ENCODE results near the gene KCNJ9. TPM values are rescaled to one million over a fixed set of nuclear protein-coding genes. Genes with fewer than 3 reads are reported as not detected.
A peak's percentile ranks its signal among the peaks of the same experiment; 100 is the strongest.

KCNJ9 gene
- total RNA-seq, 2 donors from 2014 or later = 0.51 TPM; not detected in 1

- WGBS = 43% methylated on average over 12 of the region's 12 CpGs
- H3K4me3 ChIP-seq = peak overlapping the region; percentile 12 to 17
- DNase-seq (ENCODE audit: low spot score) = no peak
- H3K36me3 ChIP-seq = no peaks in the 10 kb centered on the region
- intact Hi-C loops (cut with DNase I) = no loop called here
- H3K9me3 ChIP-seq = no peaks in the 10 kb centered on the region
- TF ChIP-seq POLR2AphosphoS5 (IDR thresholded peaks at IDR 0.05) (no peak), POLR2A (IDR thresholded peaks at IDR 0.05) (no peak), CTCF (IDR thresholded peaks at IDR 0.05) (no peak)
- H3K4me1 ChIP-seq (replicated peaks) = no peaks in the 10 kb centered on the region
- H3K27ac ChIP-seq = peak overlapping the region; percentile 40 to 44
- no peaks in the 10 kb centered on the region for H3K27me3 ChIP-seq (replicated peaks; ENCODE audit: insufficient read depth)
These were observed 35.2 kb downstream of the KCNJ9 start for GRCh38 chr1:160116283-160117147.

GRCh38 chr1:160117300-160117699 is 36.0 kb downstream of the KCNJ9 start:
- Histone ChIP-seq H3K4me3 (no peak overlapping the region), H3K27ac (no peak overlapping the region), H3K9me3 (no peaks in the 10 kb centered on the region), H3K27me3 (replicated peaks; ENCODE audit: insufficient read depth) (no peaks in the 10 kb centered on the region), H3K36me3 (no peaks in the 10 kb centered on the region), H3K4me1 (replicated peaks) (no peaks in the 10 kb centered on the region)
- no peak for DNase-seq (ENCODE audit: low spot score)
- TF ChIP-seq CTCF (IDR thresholded peaks at IDR 0.05) = no peak
- no peak for TF ChIP-seq POLR2A (IDR thresholded peaks at IDR 0.05)
- TF ChIP-seq POLR2AphosphoS5 (IDR thresholded peaks at IDR 0.05) = no peak
- intact Hi-C loops (cut with DNase I) = no loop called here
- WGBS = 7% methylated on average over 1 of the region's 1 CpG

- H3K27me3 ChIP-seq (replicated peaks; ENCODE audit: insufficient read depth) = no peaks in the 10 kb centered on the region
- TF ChIP-seq POLR2A (IDR thresholded peaks at IDR 0.05) = no peak
- peak; percentile 29 for TF ChIP-seq POLR2AphosphoS5 (IDR thresholded peaks at IDR 0.05)
- H3K27ac ChIP-seq = no peak overlapping the region
- no peaks in the 10 kb centered on the region for H3K36me3 ChIP-seq
- 10% methylated on average over 8 of the region's 8 CpGs for WGBS
- H3K4me1 ChIP-seq (replicated peaks) = no peaks in the 10 kb centered on the region
- no peak overlapping the region for H3K4me3 ChIP-seq
- DNase-seq (ENCODE audit: low spot score) = no peak
- intact Hi-C loops (cut with DNase I) = no loop called here
- H3K9me3 ChIP-seq = no peaks in the 10 kb centered on the region
These were observed 36.4 kb downstream of the KCNJ9 start for GRCh38 chr1:160117709-160118183.

GRCh38 chr1:160118928-160119327 is 37.6 kb downstream of the KCNJ9 start:
- no peak for DNase-seq (ENCODE audit: low spot score)
- WGBS = 71% methylated on average over 3 of the region's 3 CpGs
- Histone ChIP-seq H3K36me3 (no peaks in the 10 kb centered on the region), H3K9me3 (no peaks in the 10 kb centered on the region), H3K4me3 (no peak overlapping the region), H3K27ac (no peak overlapping the region), H3K4me1 (replicated peaks) (no peaks in the 10 kb centered on the region), H3K27me3 (replicated peaks; ENCODE audit: insufficient read depth) (no peaks in the 10 kb centered on the region)
- intact Hi-C loops (cut with DNase I) = no loop called here
- TF ChIP-seq POLR2A (IDR thresholded peaks at IDR 0.05) (no peak), CTCF (IDR thresholded peaks at IDR 0.05) (no peak), POLR2AphosphoS5 (IDR thresholded peaks at IDR 0.05) (no peak)

- 87% methylated on average over 5 of the region's 5 CpGs for WGBS
- no peak for DNase-seq (ENCODE audit: low spot score)
- H3K4me3 ChIP-seq = no peak overlapping the region
- no peaks in the 10 kb centered on the region for H3K27me3 ChIP-seq (replicated peaks; ENCODE audit: insufficient read depth)
- no peaks in the 10 kb centered on the region for H3K36me3 ChIP-seq
- TF ChIP-seq POLR2A (IDR thresholded peaks at IDR 0.05) = no peak
- no peak for TF ChIP-seq POLR2AphosphoS5 (IDR thresholded peaks at IDR 0.05)
- no peak for TF ChIP-seq CTCF (IDR thresholded peaks at IDR 0.05)
- no peaks in the 10 kb centered on the region for H3K9me3 ChIP-seq
- intact Hi-C loops (cut with DNase I) = no loop called here
- H3K4me1 ChIP-seq (replicated peaks) = no peaks in the 10 kb centered on the region
- no peak overlapping the region for H3K27ac ChIP-seq
These were observed 39.5 kb downstream of the KCNJ9 start for GRCh38 chr1:160120797-160121196.
